Mesenchymal stem cell (in vitro differentiated cells and primary cell): ENCODE measurements around the gene RIMBP2.

Source experiments
- DNase-seq: peaks from one replicate; pipeline ENCODE4 v3.0.0-alpha.2; 2013
- H2AFZ ChIP-seq: one replicate; pipeline ENCODE4 v1.6.1; 2013; ENCODE audit warnings: low read depth, mild to moderate bottlenecking, control low read depth, inconsistent platforms, low read length, moderate library complexity
- H2AK5ac ChIP-seq: 2 replicates; pipeline ENCODE4 v1.6.1; 2013; ENCODE audit warnings: low read length, moderate library complexity, mild to moderate bottlenecking, inconsistent platforms; ENCODE audit not compliant: severe bottlenecking
- H2BK120ac ChIP-seq: one replicate; pipeline ENCODE4 v1.6.1; 2013; ENCODE audit warnings: low read depth, mild to moderate bottlenecking, inconsistent platforms, low read length, moderate library complexity
- H2BK12ac ChIP-seq, 2 experiments: one replicate each; pipeline ENCODE4 v1.6.1; 2013; ENCODE audit warnings: inconsistent platforms in 2 of 2, low read length in 2 of 2, mild to moderate bottlenecking in 2 of 2, moderate library complexity in 2 of 2, control low read depth in 1 of 2
- H2BK15ac ChIP-seq: one replicate; pipeline ENCODE4 v1.6.1; 2013; ENCODE audit warnings: mild to moderate bottlenecking, low read depth, inconsistent platforms; ENCODE audit not compliant: poor library complexity, severe bottlenecking
- H2BK5ac ChIP-seq: 2 replicates; pipeline ENCODE4 v1.6.1; 2013; ENCODE audit warnings: low read depth, mild to moderate bottlenecking, low read length, control low read depth, inconsistent platforms; ENCODE audit not compliant: poor library complexity, severe bottlenecking
- H3K14ac ChIP-seq, 2 experiments: one replicate each; pipeline ENCODE4 v1.6.1; 2013; ENCODE audit warnings: inconsistent platforms in 2 of 2, low read length in 2 of 2, control low read depth in 1 of 2, mild to moderate bottlenecking in 1 of 2, moderate library complexity in 1 of 2
- H3K18ac ChIP-seq, 2 experiments: one replicate each; pipeline ENCODE4 v1.6.1; 2013; ENCODE audit warnings: inconsistent platforms in 2 of 2, low read length in 2 of 2, control low read depth in 1 of 2, low read depth in 1 of 2, mild to moderate bottlenecking in 1 of 2
- H3K23ac ChIP-seq, 2 experiments: one replicate each; pipeline ENCODE4 v1.6.1; 2013; ENCODE audit warnings: inconsistent platforms in 2 of 2, low read length in 2 of 2, mild to moderate bottlenecking in 2 of 2, moderate library complexity in 2 of 2, control low read depth in 1 of 2
- H3K27ac ChIP-seq: 2 replicates; pipeline ENCODE4 v1.5.1; 2013; ENCODE audit warnings: mild to moderate bottlenecking, moderate library complexity, low read length, control low read depth, inconsistent platforms; ENCODE audit not compliant: poor library complexity, severe bottlenecking
- H3K27me3 ChIP-seq, 2 experiments: 2 replicates each; pipeline versions ENCODE4 v1.6.1 to v1.7.0; 2013; ENCODE audit warnings: low read length in 2 of 2, mild to moderate bottlenecking in 2 of 2, moderate library complexity in 2 of 2, control low read depth in 1 of 2, inconsistent platforms in 1 of 2; ENCODE audit not compliant: control insufficient read depth in 1 of 2, insufficient read depth in 1 of 2
- H3K36me3 ChIP-seq, 2 experiments: 2 replicates each; pipeline versions ENCODE4 v1.6.1 to v1.7.0; 2013; ENCODE audit warnings: low read length in 2 of 2, control low read depth in 1 of 2, inconsistent platforms in 1 of 2, low read depth in 1 of 2, mild to moderate bottlenecking in 1 of 2; ENCODE audit not compliant: insufficient read depth in 2 of 2, control insufficient read depth in 1 of 2
- H3K4ac ChIP-seq, 2 experiments: one replicate each; pipeline ENCODE4 v1.6.1; 2013; ENCODE audit warnings: inconsistent platforms in 2 of 2, low read length in 2 of 2, mild to moderate bottlenecking in 2 of 2, moderate library complexity in 2 of 2, control low read depth in 1 of 2, low read depth in 1 of 2
- H3K4me1 ChIP-seq: 2 replicates; pipeline ENCODE4 v1.6.1; 2013; ENCODE audit warnings: low read depth, low read length, control low read depth; ENCODE audit not compliant: control insufficient read depth, insufficient read depth
- H3K4me2 ChIP-seq: 2 replicates; pipeline ENCODE4 v1.6.1; 2013; ENCODE audit warnings: low read length, mild to moderate bottlenecking, inconsistent platforms; ENCODE audit not compliant: poor library complexity, severe bottlenecking
- H3K4me3 ChIP-seq, 2 experiments: 2 replicates each; pipeline versions ENCODE4 v1.5.1 to v1.7.0; 2013; ENCODE audit warnings: low read length in 2 of 2, mild to moderate bottlenecking in 2 of 2, control low read depth in 1 of 2, low read depth in 1 of 2; ENCODE audit not compliant: insufficient read depth in 1 of 2
- H3K79me1 ChIP-seq: replicated peaks from 2 replicates; pipeline ENCODE4 v1.6.1; 2013; ENCODE audit warnings: mild to moderate bottlenecking, control low read depth, low read length, inconsistent platforms; ENCODE audit not compliant: poor library complexity, severe bottlenecking
- H3K9ac ChIP-seq: 2 replicates; pipeline ENCODE4 v1.7.0; 2013; ENCODE audit warnings: mild to moderate bottlenecking, low read length, moderate library complexity
- H3K9me3 ChIP-seq: 2 replicates; pipeline ENCODE4 v1.7.0; 2013; ENCODE audit warnings: mild to moderate bottlenecking, low read length; ENCODE audit not compliant: control insufficient read depth
- H4K8ac ChIP-seq: one replicate; pipeline ENCODE4 v1.6.1; 2013; ENCODE audit warnings: inconsistent platforms, mild to moderate bottlenecking, low read length, moderate library complexity
- H4K91ac ChIP-seq: one replicate; pipeline ENCODE4 v1.6.1; 2013; ENCODE audit warnings: mild to moderate bottlenecking, low read length, inconsistent platforms
- WGBS: methylation state at CpG from one replicate; pipeline ENCODE4 v1.1.7; 2013; ENCODE audit warnings: mixed read lengths; 5-methylcytosine and 5-hydroxymethylcytosine counted together

The RIMBP2 gene

DNA sequence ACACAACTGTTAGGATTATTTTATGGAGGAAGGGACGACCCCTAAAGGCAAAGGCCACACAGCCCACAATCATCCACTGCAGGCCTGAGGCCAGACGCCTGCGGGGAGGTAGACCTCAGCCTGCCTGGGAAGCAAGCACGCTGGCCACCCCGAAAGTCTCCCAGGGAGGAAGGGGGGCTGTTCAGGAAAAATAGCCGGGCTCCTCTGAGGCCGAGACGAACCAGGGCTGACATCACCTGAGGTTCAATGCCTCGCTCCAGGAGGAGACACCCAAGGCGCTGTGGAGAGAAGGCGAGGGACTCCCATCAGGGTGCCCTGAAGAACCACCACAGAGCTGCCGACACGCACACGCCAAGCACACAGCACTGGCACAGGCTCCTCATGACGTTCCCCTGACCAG is 251.1 kb downstream of the RIMBP2 start:
- H3K27me3 ChIP-seq: no peaks in the 10 kb centered on the region
- no peak for DNase-seq
- H4K91ac ChIP-seq: no peak overlapping the region
- no peaks in the 10 kb centered on the region for H3K4me1 ChIP-seq
- H2BK15ac ChIP-seq: no peak overlapping the region
- H2AFZ ChIP-seq: no peak overlapping the region
- no peak overlapping the region for H2BK12ac ChIP-seq
- H3K14ac ChIP-seq: no peak overlapping the region
- 89% methylated on average over 14 of the region's 15 CpGs for whole genome bisulfite sequencing
- no peak overlapping the region for H2BK120ac ChIP-seq
- H3K23ac ChIP-seq: no peak overlapping the region
- H3K4ac ChIP-seq: no peak overlapping the region
- no peaks in the 10 kb centered on the region for H3K36me3 ChIP-seq
- no peak overlapping the region for H3K4me2 ChIP-seq
- H3K18ac ChIP-seq: no peak overlapping the region
- no peak overlapping the region for H3K27ac ChIP-seq
- no peak overlapping the region for H2AK5ac ChIP-seq
- no peak overlapping the region for H3K9ac ChIP-seq
- no peak overlapping the region for H3K4me3 ChIP-seq
- H3K79me1 ChIP-seq: no peaks in the 10 kb centered on the region
- H3K9me3 ChIP-seq: peaks cover 11% of the 10 kb centered on the region
- H4K8ac ChIP-seq: no peak overlapping the region
- H2BK5ac ChIP-seq: no peak overlapping the region

DNA sequence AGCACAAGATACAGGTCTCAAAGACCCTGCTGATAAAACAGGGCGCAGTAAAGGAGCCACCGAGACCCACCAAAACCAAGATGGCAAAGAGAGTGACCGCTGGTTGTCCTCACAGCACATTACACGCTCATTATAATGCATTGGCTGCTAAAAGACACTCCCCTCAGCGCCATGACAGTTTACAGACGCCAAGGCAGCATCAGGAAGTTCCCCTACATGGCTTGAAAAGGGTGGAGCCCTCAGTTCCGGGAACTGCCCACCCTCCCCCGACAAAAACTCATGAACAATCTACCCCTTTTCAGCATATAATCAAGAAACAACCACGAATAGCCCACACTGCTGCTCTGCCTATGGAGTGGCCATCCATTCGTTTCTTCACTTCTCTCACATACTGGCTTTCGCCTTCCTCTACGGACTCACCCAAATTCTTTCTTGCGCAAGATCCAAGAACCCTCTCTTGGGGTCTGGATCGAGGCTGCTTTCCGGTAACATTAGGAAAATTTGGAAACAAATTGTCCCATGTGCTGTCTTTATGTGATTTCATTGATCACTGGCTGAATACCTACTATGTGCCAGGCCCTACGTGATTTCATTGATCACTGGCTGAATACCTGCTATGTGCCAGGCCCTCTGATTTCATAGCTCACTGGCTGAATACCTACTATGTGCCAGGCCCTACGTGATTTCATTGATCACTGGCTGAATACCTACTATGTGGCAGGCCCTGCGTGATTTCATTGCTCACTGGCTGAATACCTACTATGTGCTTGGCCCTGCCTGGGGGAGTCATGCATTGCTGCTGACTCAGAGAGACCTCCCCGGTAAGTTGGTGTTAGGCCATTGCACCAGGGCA is 252.1 kb downstream of the RIMBP2 start:
- Histone ChIP-seq H3K79me1 (no peaks in the 10 kb centered on the region), H2BK12ac (no peak overlapping the region), H2AK5ac (no peak overlapping the region), H4K91ac (no peak overlapping the region), H3K23ac (no peak overlapping the region), H3K4ac (no peak overlapping the region), H3K4me2 (no peak overlapping the region), H3K4me1 (no peaks in the 10 kb centered on the region), H2BK5ac (no peak overlapping the region), H2BK15ac (no peak overlapping the region), H2AFZ (no peak overlapping the region), H3K27ac (no peak overlapping the region), H3K9me3 (peaks cover 11% of the 10 kb centered on the region), H3K27me3 (no peaks in the 10 kb centered on the region), H3K9ac (no peak overlapping the region), H4K8ac (no peak overlapping the region), H3K4me3 (no peak overlapping the region), H3K14ac (no peak overlapping the region), H3K18ac (no peak overlapping the region), H3K36me3 (no peaks in the 10 kb centered on the region), H2BK120ac (no peak overlapping the region)
- no peak for DNase-seq
- WGBS: 69% methylated on average over 18 of the region's 19 CpGs

- Histone ChIP-seq H2AFZ (no peak overlapping the region), H3K9ac (no peak overlapping the region), H2BK120ac (no peak overlapping the region), H3K36me3 (no peaks in the 10 kb centered on the region), H3K9me3 (peaks cover 9% of the 10 kb centered on the region), H2AK5ac (no peak overlapping the region), H3K18ac (no peak overlapping the region), H2BK5ac (no peak overlapping the region), H3K4me2 (no peak overlapping the region), H4K91ac (no peak overlapping the region), H3K4me3 (no peak overlapping the region), H3K23ac (no peak overlapping the region), H3K79me1 (no peaks in the 10 kb centered on the region), H3K4ac (no peak overlapping the region), H3K14ac (no peak overlapping the region), H2BK15ac (no peak overlapping the region), H3K27ac (no peak overlapping the region), H3K4me1 (no peaks in the 10 kb centered on the region), H3K27me3 (no peaks in the 10 kb centered on the region), H2BK12ac (no peak overlapping the region), H4K8ac (no peak overlapping the region)
- WGBS: 72% methylated on average over 7 of the region's 9 CpGs
- DNase-seq: no peak
Measured at GRCh38 chr12:130463275-130463658, 252.8 kb downstream of the RIMBP2 start.

DNA sequence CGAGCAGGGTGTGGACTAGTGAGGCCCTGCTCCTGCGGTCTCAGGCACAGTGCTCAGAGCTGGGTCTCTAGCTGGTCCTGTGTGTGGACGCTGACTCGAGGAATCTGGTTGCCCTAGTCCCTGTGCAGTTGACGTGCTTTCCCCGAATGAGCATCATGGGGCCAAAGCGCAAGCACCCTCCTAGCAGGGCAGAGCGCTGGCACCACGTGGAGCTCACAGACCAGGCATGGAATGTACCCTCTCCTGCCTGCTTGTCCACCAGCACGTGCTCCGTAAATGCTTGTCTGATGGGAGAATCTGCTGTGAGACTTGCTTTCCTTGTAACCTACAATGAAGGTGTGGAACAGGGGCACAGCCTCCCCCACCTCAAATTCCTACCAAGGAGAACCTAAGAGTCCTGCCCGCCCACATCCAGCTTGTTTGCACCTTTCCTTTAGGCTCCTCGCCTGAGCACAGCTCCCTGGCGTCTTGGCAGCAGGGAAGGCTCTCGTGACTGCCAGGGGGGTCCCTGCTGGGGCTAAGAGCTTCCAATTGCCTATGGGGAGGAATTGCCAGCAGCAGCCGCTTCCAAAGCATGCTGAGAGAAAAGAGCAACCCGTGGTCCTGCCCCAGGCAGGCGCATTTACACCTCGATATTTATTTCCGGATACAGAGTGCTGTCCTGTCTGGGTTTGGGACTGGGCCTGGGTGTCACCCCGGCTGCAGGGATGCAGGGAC is 253.4 kb downstream of the RIMBP2 start:
- Histone ChIP-seq H3K27ac (no peak overlapping the region), H3K4me3 (no peak overlapping the region), H4K91ac (no peak overlapping the region), H3K9me3 (peaks cover 4% of the 10 kb centered on the region), H4K8ac (no peak overlapping the region), H3K23ac (no peak overlapping the region), H3K79me1 (no peaks in the 10 kb centered on the region), H3K4me1 (no peaks in the 10 kb centered on the region), H2BK15ac (no peak overlapping the region), H3K4ac (no peak overlapping the region), H3K18ac (no peak overlapping the region), H2AFZ (no peak overlapping the region), H3K36me3 (no peaks in the 10 kb centered on the region), H2AK5ac (no peak overlapping the region), H3K9ac (no peak overlapping the region), H2BK12ac (no peak overlapping the region), H3K27me3 (no peaks in the 10 kb centered on the region), H3K4me2 (no peak overlapping the region), H2BK5ac (no peak overlapping the region), H3K14ac (no peak overlapping the region), H2BK120ac (no peak overlapping the region)
- DNase-seq: no peak
- WGBS: 77% methylated on average over 21 of the region's 21 CpGs
